Measurements from ENCODE around the gene ANKRD13C.
"Not testable (repeated sequence)": the region's sequence is repeated elsewhere in the genome, so short reads cannot be mapped to it uniquely, and the experiment has no call there.

GRCh38 chr1:70367397-70367796, 12.9 kb upstream of the ANKRD13C start:
- TF ChIP-seq CTCF (tag by site-specific recombination; IDR thresholded peaks at IDR 0.05); ZBTB26 (tag by site-specific recombination; optimal IDR thresholded peaks at IDR 0.05); ZSCAN5A (tag by site-specific recombination; IDR thresholded peaks at IDR 0.05); ZNF843 (tag by site-specific recombination; IDR thresholded peaks at IDR 0.05); GLIS2 (tag by site-specific recombination; IDR thresholded peaks at IDR 0.05); YY1 (tag by site-specific recombination; IDR thresholded peaks at IDR 0.05); ZNF701 (tag by site-specific recombination; IDR thresholded peaks at IDR 0.05); REST (tag by site-specific recombination; IDR thresholded peaks at IDR 0.05); ZBTB20 (tag by site-specific recombination; IDR thresholded peaks at IDR 0.05): not testable (repeated sequence)
- TF ChIP-seq, protein P1, sequence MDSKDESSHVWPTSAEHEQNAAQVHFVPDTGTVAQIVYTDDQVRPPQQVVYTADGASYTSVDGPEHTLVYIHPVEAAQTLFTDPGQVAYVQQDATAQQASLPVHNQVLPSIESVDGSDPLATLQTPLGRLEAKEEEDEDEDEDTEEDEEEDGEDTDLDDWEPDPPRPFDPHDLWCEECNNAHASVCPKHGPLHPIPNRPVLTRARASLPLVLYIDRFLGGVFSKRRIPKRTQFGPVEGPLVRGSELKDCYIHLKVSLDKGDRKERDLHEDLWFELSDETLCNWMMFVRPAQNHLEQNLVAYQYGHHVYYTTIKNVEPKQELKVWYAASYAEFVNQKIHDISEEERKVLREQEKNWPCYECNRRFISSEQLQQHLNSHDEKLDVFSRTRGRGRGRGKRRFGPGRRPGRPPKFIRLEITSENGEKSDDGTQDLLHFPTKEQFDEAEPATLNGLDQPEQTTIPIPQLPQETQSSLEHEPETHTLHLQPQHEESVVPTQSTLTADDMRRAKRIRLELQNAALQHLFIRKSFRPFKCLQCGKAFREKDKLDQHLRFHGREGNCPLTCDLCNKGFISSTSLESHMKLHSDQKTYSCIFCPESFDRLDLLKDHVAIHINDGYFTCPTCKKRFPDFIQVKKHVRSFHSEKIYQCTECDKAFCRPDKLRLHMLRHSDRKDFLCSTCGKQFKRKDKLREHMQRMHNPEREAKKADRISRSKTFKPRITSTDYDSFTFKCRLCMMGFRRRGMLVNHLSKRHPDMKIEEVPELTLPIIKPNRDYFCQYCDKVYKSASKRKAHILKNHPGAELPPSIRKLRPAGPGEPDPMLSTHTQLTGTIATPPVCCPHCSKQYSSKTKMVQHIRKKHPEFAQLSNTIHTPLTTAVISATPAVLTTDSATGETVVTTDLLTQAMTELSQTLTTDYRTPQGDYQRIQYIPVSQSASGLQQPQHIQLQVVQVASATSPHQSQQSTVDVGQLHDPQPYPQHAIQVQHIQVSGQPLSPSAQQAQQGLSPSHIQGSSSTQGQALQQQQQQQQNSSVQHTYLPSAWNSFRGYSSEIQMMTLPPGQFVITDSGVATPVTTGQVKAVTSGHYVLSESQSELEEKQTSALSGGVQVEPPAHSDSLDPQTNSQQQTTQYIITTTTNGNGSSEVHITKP (tag by site-specific recombination; IDR thresholded peaks at IDR 0.05), result not testable (repeated sequence)
- TF ChIP-seq, protein P2, sequence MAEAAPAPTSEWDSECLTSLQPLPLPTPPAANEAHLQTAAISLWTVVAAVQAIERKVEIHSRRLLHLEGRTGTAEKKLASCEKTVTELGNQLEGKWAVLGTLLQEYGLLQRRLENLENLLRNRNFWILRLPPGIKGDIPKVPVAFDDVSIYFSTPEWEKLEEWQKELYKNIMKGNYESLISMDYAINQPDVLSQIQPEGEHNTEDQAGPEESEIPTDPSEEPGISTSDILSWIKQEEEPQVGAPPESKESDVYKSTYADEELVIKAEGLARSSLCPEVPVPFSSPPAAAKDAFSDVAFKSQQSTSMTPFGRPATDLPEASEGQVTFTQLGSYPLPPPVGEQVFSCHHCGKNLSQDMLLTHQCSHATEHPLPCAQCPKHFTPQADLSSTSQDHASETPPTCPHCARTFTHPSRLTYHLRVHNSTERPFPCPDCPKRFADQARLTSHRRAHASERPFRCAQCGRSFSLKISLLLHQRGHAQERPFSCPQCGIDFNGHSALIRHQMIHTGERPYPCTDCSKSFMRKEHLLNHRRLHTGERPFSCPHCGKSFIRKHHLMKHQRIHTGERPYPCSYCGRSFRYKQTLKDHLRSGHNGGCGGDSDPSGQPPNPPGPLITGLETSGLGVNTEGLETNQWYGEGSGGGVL (tag by site-specific recombination; IDR thresholded peaks at IDR 0.05), result not testable (repeated sequence)
